Measurements from ENCODE around the gene ADIG.

The ADIG gene

DNA sequence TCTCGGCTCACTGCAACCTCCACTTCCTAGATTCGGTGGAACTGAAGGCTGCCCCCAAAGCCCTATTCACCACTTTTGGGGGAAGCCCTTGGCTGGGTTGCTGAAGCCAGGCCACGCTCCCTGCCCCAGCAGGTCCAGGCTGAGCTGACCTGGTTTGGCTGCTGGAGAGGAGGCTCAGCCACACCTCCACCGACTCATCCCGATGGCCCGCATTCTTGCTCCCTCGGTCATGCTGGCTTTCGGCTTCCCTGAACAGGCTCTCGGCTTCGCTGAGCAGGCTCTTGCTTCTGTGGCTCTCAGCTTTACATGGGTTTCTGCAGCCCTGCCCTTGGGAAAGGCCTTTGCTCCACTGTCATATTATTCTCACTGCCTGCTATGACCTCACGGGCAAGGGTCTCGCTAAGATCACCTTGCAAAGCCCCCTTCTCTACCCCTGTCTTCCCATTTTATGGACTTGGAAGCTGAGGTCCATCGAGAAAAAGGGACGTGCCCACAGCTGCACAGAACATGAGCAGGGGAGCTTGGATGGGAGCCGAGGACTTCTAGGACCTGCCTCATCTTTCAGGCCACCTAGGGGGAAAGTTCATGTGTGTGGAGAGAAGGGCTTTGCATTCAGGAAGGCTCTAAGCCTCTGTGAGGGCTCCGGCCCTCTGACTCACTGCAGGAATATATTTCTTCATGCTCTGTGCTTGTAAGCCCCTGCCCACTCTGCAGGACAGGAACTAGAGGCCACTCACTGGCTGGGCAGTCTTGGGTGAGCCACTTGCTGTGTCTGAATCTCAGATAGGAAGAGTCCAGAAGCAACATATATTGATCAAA is 36.2 kb downstream of the ADIG start:
- no peak overlapping the region for H3K27ac ChIP-seq (ENCODE audit: low read depth, low read length)
- no peak overlapping the region for H2AFZ ChIP-seq (ENCODE audit: low read depth, low read length, severe bottlenecking)
- no peaks in the 10 kb centered on the region for H3K9me3 ChIP-seq (ENCODE audit: insufficient read depth, low read length)
- no peaks in the 10 kb centered on the region for H3F3A ChIP-seq (ENCODE audit: insufficient read depth)
- H3K36me3 ChIP-seq (ENCODE audit: low read length), result no peaks in the 10 kb centered on the region
- no peaks in the 10 kb centered on the region for H3K9me2 ChIP-seq (replicated peaks; ENCODE audit: insufficient read depth, low read length)
- H3K27me3 ChIP-seq (ENCODE audit: low read length), result no peaks in the 10 kb centered on the region
- H4K20me1 ChIP-seq (ENCODE audit: low read depth, low read length), result no peaks in the 10 kb centered on the region
- H3K4me2 ChIP-seq (ENCODE audit: low read depth, low read length, poor library complexity, severe bottlenecking), result no peak overlapping the region
- H3K9ac ChIP-seq (ENCODE audit: low read length), result no peak overlapping the region
- H3K79me2 ChIP-seq (ENCODE audit: insufficient read depth, low read length), result no peaks in the 10 kb centered on the region
- TF ChIP-seq, protein P1, sequence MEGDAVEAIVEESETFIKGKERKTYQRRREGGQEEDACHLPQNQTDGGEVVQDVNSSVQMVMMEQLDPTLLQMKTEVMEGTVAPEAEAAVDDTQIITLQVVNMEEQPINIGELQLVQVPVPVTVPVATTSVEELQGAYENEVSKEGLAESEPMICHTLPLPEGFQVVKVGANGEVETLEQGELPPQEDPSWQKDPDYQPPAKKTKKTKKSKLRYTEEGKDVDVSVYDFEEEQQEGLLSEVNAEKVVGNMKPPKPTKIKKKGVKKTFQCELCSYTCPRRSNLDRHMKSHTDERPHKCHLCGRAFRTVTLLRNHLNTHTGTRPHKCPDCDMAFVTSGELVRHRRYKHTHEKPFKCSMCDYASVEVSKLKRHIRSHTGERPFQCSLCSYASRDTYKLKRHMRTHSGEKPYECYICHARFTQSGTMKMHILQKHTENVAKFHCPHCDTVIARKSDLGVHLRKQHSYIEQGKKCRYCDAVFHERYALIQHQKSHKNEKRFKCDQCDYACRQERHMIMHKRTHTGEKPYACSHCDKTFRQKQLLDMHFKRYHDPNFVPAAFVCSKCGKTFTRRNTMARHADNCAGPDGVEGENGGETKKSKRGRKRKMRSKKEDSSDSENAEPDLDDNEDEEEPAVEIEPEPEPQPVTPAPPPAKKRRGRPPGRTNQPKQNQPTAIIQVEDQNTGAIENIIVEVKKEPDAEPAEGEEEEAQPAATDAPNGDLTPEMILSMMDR (IDR thresholded peaks at IDR 0.05; ENCODE audit: insufficient read depth, low read length, poor library complexity, severe bottlenecking), result no peak
- no peak for TF ChIP-seq EZH2phosphoT487 (conservative IDR thresholded peaks at IDR 0.05; ENCODE audit: low read length)
- no peak overlapping the region for H3K4me3 ChIP-seq (ENCODE audit: insufficient read depth, low read length, poor library complexity, severe bottlenecking)

DNA sequence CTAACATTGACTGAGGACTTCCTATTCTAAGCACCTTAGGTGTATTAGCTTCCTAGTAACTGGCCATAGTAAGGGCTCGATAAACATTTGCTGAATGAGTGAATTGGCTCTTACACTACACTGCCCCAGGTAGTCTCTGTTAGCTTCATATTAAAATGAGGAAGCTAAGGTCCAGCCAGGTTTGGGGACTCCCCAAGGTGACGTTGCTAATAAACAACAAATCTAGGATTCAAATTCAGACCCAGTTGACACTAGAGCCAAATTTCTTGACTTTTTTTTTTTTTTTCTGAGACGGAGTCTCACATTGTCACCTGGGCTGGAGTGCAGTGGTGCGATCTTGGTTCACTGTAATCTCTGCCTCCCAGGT is 36.8 kb downstream of the ADIG start:
- Histone ChIP-seq H4K20me1 (ENCODE audit: low read depth, low read length) (no peaks in the 10 kb centered on the region), H3K9me3 (ENCODE audit: insufficient read depth, low read length) (no peaks in the 10 kb centered on the region), H3K4me2 (ENCODE audit: low read depth, low read length, poor library complexity, severe bottlenecking) (no peak overlapping the region), H2AFZ (ENCODE audit: low read depth, low read length, severe bottlenecking) (no peak overlapping the region), H3F3A (ENCODE audit: insufficient read depth) (no peaks in the 10 kb centered on the region), H3K9ac (ENCODE audit: low read length) (no peak overlapping the region), H3K9me2 (replicated peaks; ENCODE audit: insufficient read depth, low read length) (no peaks in the 10 kb centered on the region), H3K27me3 (ENCODE audit: low read length) (no peaks in the 10 kb centered on the region), H3K4me3 (ENCODE audit: insufficient read depth, low read length, poor library complexity, severe bottlenecking) (no peak overlapping the region), H3K79me2 (ENCODE audit: insufficient read depth, low read length) (no peaks in the 10 kb centered on the region), H3K36me3 (ENCODE audit: low read length) (no peaks in the 10 kb centered on the region), H3K27ac (ENCODE audit: low read depth, low read length) (no peak overlapping the region)
- TF ChIP-seq, protein P1 (IDR thresholded peaks at IDR 0.05; ENCODE audit: insufficient read depth, low read length, poor library complexity, severe bottlenecking), result no peak
- no peak for TF ChIP-seq EZH2phosphoT487 (conservative IDR thresholded peaks at IDR 0.05; ENCODE audit: low read length)

DNA sequence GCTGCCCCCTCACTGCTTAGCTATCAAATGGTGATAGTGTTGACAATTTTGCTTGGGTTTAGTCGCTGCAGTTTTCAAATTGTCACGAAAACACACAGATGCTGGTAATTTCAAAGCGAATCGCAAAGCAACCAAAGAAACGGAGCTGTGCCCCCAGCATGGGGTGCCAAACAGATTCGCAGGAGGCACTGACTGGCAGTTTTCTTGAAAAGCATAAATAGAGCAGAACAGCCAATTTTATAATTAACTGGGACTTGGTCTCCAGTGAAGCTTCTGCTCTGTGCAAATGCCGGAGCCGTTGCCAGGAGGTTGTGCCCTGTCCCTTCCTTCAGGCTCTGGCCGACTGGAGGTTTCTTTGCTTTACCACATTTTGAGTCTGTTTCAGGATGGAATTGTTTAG is 39.4 kb downstream of the ADIG start:
- Histone ChIP-seq H3K4me3 (ENCODE audit: insufficient read depth, low read length, poor library complexity, severe bottlenecking) (no peak overlapping the region), H2AFZ (ENCODE audit: low read depth, low read length, severe bottlenecking) (no peak overlapping the region)
- TF ChIP-seq EZH2phosphoT487 (conservative IDR thresholded peaks at IDR 0.05; ENCODE audit: low read length), result no peak
- TF ChIP-seq, protein P1 (IDR thresholded peaks at IDR 0.05; ENCODE audit: insufficient read depth, low read length, poor library complexity, severe bottlenecking), result no peak

More for the DNA sequence above, 39.4 kb downstream of the ADIG start:
- Histone ChIP-seq H3F3A (ENCODE audit: insufficient read depth) (no peaks in the 10 kb centered on the region), H3K27ac (ENCODE audit: low read depth, low read length) (no peak overlapping the region), H3K79me2 (ENCODE audit: insufficient read depth, low read length) (no peaks in the 10 kb centered on the region), H4K20me1 (ENCODE audit: low read depth, low read length) (no peaks in the 10 kb centered on the region), H3K9me3 (ENCODE audit: insufficient read depth, low read length) (no peaks in the 10 kb centered on the region), H3K9ac (ENCODE audit: low read length) (no peak overlapping the region), H3K36me3 (ENCODE audit: low read length) (no peaks in the 10 kb centered on the region), H3K27me3 (ENCODE audit: low read length) (no peaks in the 10 kb centered on the region), H3K4me2 (ENCODE audit: low read depth, low read length, poor library complexity, severe bottlenecking) (no peak overlapping the region), H3K9me2 (replicated peaks; ENCODE audit: insufficient read depth, low read length) (no peaks in the 10 kb centered on the region)

All from SU-DHL-6 (cell line).